Stimulated activated CD8-positive, alpha-beta memory T cell treated with anti-CD3 and anti-CD28 coated beads, Interleukin-4, amount 100 ng/mL, for 24 hours (primary cell): Measurements from ENCODE around the gene IZUMO2.
"Not testable (repeated sequence)": the region's sequence is repeated elsewhere in the genome, so short reads cannot be mapped to it uniquely, and the experiment has no call there.

ENCODE experiments used
- DNase-seq: peaks from one replicate; pipeline ENCODE4 v3.0.0-alpha.2; 2020; ENCODE audit warnings: low read depth

Gene IZUMO2

DNA sequence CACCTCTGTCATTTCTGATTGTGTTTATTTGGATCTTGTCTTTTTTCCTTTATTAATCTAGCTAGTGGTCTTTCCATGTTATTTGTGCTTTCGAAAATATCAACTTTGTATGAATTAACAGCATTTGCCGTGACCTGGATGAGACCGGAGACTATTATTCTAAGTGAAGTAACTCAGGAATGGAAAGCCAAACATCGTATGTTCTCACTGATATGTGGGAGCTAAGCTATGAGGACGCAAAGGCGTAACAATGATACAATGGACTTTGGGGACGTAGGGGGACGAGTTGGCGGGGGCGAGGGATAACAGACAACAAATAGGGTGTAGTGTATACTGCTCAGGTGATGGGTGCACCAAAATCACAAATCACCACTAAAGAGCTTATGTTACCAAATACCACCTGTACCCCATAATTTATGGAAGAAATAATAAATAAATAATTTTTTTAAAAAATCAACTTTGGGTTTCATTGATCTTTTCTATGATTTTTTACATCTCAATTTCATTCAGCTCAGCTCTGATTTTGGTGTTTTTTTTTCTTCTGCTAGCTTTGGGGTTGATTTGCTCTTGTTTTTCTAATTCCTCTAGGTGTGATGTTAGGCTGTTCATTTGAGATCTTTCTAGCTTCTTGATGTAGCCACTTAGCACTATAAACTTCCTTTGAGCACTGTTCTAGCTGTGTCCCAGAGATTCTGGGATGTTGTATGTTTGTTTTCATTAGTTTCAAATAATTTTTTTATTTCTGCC, 27.1 kb downstream of the IZUMO2 start:
- not testable (repeated sequence) for DNase-seq

DNA sequence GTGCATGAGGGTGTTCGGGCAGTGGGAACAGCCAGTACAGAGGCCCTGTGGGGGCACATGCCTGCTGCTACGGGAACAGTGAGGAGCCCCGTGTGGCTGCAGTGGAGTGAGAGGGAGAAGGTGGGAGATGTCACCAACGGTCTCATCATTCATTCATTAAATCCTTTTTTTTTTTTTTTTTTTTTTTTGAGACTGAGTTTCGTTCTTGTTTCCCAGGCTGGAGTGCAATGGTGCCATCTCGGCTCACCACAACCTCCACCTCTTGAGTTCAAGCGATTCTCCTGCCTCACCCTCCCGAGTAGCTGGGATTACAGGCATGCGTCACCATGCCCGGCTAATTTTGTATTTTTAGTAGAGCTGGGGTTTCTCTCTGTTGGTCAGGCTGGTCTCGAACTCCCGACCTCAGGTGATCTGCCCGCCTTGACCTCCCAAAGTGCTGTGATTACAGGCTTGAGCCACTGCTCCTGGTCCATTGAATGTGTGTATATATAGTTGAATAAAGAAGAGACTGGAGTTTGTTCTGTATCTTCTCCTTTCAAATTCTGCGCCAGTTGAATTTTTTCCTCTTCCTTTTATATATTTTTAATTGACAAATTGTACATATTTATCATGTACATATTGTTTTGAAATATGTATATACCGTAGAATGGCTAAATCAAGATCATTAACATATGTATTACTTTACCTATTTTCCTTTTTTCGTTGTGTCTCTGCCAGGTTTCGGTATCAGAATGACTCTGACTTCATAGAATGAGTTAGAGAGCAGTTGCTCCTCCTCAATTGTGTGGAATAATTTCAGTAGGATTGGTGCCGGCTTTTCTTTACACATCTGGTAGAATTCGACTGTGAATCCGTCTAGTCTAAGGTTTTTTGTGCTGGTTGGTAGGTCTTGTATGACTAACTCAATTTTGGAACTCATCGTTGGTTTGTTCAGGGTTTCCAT, 28.0 kb downstream of the IZUMO2 start:
- not testable (repeated sequence) for DNase-seq

GRCh38 chr19:50133518-50134492, 29.3 kb downstream of the IZUMO2 start:
- not testable (repeated sequence) for DNase-seq

GRCh38 chr19:50104012-50104411, 59.1 kb downstream of the IZUMO2 start:
- DNase-seq, result not testable (repeated sequence)

GRCh38 chr19:50103405-50103804, 59.7 kb downstream of the IZUMO2 start:
- not testable (repeated sequence) for DNase-seq
